Measurements from ENCODE around the gene FKBP1B. TPM values are rescaled to one million over a fixed set of nuclear protein-coding genes. Genes with fewer than 3 reads are reported as not detected.
A peak's percentile ranks its signal among the peaks of the same experiment; 100 is the strongest.

FKBP1B gene
- total and polyA plus RNA-seq, 2 experiments from 2014 or later, result 43.1 to 46.3 TPM

DNA sequence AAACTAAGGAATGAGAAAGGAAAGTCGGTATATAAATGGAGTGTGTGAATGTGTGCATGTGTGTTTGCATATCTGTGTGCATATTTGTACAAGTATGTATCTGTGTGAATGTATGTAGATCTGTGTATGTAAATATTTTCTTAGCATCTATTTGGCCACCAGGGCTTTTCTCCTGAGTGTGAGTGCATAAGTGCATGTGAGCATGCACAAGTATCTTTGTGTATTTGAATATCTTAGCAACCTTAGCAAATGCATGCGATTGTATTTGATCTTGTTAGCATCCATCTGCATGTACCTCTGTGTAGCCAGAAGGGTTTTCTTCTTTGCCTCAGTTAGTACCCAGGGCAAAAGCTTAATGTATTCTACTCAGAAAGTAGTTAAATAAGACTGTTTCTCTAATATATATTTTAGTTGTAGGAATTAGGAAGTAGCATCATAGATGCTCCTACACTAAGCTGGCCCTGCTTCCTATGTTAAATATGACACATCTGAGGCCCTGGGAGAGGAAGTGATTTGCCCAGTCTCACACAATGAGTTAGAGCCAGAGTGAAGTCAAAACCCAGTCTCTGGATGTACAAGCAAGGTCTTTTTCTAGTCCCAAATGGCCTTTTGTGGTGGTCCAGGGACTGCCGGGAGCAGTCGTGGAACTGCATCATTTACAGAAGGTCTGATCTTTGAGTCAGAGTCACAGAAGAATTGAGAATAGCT lies 9.2 kb downstream of the FKBP1B start:
- H3K4me3 ChIP-seq, result no peak overlapping the region
- H3K4me1 ChIP-seq (ENCODE audit: low read depth), result no peaks in the 10 kb centered on the region
- TF ChIP-seq, protein P1, sequence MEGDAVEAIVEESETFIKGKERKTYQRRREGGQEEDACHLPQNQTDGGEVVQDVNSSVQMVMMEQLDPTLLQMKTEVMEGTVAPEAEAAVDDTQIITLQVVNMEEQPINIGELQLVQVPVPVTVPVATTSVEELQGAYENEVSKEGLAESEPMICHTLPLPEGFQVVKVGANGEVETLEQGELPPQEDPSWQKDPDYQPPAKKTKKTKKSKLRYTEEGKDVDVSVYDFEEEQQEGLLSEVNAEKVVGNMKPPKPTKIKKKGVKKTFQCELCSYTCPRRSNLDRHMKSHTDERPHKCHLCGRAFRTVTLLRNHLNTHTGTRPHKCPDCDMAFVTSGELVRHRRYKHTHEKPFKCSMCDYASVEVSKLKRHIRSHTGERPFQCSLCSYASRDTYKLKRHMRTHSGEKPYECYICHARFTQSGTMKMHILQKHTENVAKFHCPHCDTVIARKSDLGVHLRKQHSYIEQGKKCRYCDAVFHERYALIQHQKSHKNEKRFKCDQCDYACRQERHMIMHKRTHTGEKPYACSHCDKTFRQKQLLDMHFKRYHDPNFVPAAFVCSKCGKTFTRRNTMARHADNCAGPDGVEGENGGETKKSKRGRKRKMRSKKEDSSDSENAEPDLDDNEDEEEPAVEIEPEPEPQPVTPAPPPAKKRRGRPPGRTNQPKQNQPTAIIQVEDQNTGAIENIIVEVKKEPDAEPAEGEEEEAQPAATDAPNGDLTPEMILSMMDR (IDR thresholded peaks at IDR 0.05; ENCODE audit: low read depth, low read length), result no peak

DNA sequence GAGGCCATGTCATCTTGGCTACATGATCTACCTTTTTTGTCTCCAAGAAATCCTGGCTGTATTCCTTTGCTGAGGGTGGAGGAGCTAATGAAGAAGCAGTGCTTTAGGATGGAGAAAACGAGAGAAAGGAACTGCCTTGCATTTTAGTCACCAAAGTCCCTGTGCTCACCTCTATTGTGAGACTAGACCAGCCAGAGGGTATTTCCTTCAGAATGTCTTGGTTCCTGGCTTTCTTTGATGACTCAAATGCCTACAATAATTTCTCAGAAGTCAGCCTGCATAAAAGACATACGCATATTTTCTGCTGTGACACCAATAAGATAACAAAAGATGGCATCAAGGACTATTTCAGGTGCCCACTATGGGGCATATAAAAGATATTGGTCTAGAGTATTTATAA lies 15.8 kb downstream of the FKBP1B start:
- no peak overlapping the region for H3K4me3 ChIP-seq
- no peak overlapping the region for H3K27ac ChIP-seq
- H3K9me3 ChIP-seq (ENCODE audit: low read depth), result no peaks in the 10 kb centered on the region
- no peaks in the 10 kb centered on the region for H3K27me3 ChIP-seq
- H3K4me1 ChIP-seq (ENCODE audit: low read depth), result no peaks in the 10 kb centered on the region
- H3K36me3 ChIP-seq, result peaks cover 24% of the 10 kb centered on the region
- no peak for DNase-seq (ENCODE audit: low read depth in 1 of 2, low spot score in 1 of 2)
- TF ChIP-seq, protein P1 (IDR thresholded peaks at IDR 0.05; ENCODE audit: low read depth, low read length), result no peak

More for the DNA sequence above, 9.2 kb downstream of the FKBP1B start:
- Histone ChIP-seq H3K27me3 (no peaks in the 10 kb centered on the region), H3K9me3 (ENCODE audit: low read depth) (no peaks in the 10 kb centered on the region), H3K27ac (no peak overlapping the region), H3K36me3 (no peaks in the 10 kb centered on the region)
- DNase-seq (ENCODE audit: low read depth in 1 of 2, low spot score in 1 of 2), result no peak

DNA sequence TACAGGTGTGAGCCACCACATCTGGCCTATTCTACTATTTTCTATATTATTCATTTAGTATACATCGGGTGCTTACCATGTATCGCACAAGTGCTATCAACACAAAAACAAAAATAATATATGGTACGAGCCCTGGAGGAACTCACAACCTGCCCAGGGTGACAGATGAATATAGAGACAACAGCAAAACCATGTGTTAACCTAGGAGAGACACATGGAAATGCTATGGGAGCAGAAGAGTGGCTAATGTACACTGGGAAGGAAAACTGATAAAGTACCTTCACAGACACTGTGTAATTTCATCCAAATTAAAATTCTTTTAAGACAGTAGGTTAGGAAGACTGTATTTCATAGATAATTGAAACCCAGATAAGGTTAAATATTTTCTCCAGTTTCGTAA lies 22.7 kb downstream of the FKBP1B start:
- Histone ChIP-seq H3K9me3 (ENCODE audit: low read depth) (no peaks in the 10 kb centered on the region), H3K4me3 (no peak overlapping the region), H3K36me3 (peaks cover 28% of the 10 kb centered on the region), H3K4me1 (ENCODE audit: low read depth) (no peaks in the 10 kb centered on the region), H3K27ac (no peak overlapping the region), H3K27me3 (no peaks in the 10 kb centered on the region)
- TF ChIP-seq, protein P1 (IDR thresholded peaks at IDR 0.05; ENCODE audit: low read depth, low read length), result no peak
- no peak for DNase-seq (ENCODE audit: low read depth in 1 of 2, low spot score in 1 of 2)

DNA sequence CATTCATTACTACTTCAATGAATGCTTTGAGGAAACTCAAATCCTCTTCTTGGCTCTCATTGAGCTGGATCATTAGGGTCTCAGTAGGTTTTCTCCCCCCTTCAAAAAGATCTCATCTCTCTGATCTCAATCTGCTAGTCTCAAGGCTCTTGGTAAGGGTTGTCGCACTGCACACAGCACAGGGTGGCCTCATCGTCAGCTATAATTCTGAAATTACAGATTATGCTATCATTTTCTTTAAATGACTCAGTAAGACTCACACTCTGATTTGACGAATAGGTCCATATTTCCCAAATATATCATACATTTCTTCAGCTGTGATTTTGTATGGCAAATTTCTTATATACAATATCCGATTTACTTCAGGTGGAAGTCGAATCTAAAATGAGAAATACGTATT lies 24.3 kb downstream of the FKBP1B start:
- Histone ChIP-seq H3K27ac (no peak overlapping the region), H3K27me3 (no peaks in the 10 kb centered on the region), H3K4me3 (no peak overlapping the region), H3K4me1 (ENCODE audit: low read depth) (no peaks in the 10 kb centered on the region), H3K9me3 (ENCODE audit: low read depth) (no peaks in the 10 kb centered on the region), H3K36me3 (peaks cover 18% of the 10 kb centered on the region)
- DNase-seq (ENCODE audit: low read depth in 1 of 2, low spot score in 1 of 2), result no peak
- TF ChIP-seq, protein P1 (IDR thresholded peaks at IDR 0.05; ENCODE audit: low read depth, low read length), result no peak

DNA sequence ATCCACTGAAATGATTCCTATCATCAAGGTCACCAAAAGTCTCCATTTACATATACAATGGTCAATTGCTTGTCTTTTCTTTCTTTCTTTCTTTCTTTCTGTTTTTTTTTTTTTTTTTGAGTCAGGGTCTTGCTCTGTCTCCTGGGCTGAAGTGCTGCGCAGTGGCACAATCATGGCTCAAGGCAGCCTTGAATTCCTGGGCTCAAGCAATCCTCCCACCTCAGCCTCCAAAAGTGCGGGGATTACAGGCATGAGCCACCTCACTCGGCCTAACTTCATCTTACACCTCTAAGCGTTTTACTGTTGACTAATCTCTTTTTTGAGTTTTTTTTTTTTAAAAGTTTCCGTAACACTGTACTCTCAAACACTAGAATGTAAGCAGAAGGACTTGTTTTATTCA lies 25.7 kb downstream of the FKBP1B start:
- Histone ChIP-seq H3K27ac (no peak overlapping the region), H3K4me3 (peak overlapping the region; percentile 72), H3K36me3 (peaks cover 14% of the 10 kb centered on the region), H3K9me3 (ENCODE audit: low read depth) (no peaks in the 10 kb centered on the region), H3K27me3 (no peaks in the 10 kb centered on the region), H3K4me1 (ENCODE audit: low read depth) (no peaks in the 10 kb centered on the region)
- no peak for DNase-seq (ENCODE audit: low read depth in 1 of 2, low spot score in 1 of 2)
- TF ChIP-seq, protein P1 (IDR thresholded peaks at IDR 0.05; ENCODE audit: low read depth, low read length), result no peak

All from cardiac muscle cell (in vitro differentiated cells and primary cell).